ENCODE measurements around the gene HORMAD1.

- no peak for TF ChIP-seq CTCF (IDR thresholded peaks at IDR 0.05)
- TF ChIP-seq POLR2A (IDR thresholded peaks at IDR 0.05), result no peak
- TF ChIP-seq POLR2AphosphoS5 (IDR thresholded peaks at IDR 0.05; ENCODE audit: insufficient read depth in 1 of 2, low read depth in 1 of 2), result no peak
These were observed 41.7 kb downstream of the HORMAD1 start for GRCh38 chr1:150678988-150679387.

Data from vagina (tissue), 2 donors.